Right hindlimb (tissue), 1 donor: Measurements from ENCODE around the gene IL17RE.
"Not testable (repeated sequence)": the region's sequence is repeated elsewhere in the genome, so short reads cannot be mapped to it uniquely, and the experiment has no call there.

Experiments used
- DNase-seq: peaks from one replicate; pipeline ENCODE4 v3.0.0-alpha.2; 2018

IL17RE gene

DNA sequence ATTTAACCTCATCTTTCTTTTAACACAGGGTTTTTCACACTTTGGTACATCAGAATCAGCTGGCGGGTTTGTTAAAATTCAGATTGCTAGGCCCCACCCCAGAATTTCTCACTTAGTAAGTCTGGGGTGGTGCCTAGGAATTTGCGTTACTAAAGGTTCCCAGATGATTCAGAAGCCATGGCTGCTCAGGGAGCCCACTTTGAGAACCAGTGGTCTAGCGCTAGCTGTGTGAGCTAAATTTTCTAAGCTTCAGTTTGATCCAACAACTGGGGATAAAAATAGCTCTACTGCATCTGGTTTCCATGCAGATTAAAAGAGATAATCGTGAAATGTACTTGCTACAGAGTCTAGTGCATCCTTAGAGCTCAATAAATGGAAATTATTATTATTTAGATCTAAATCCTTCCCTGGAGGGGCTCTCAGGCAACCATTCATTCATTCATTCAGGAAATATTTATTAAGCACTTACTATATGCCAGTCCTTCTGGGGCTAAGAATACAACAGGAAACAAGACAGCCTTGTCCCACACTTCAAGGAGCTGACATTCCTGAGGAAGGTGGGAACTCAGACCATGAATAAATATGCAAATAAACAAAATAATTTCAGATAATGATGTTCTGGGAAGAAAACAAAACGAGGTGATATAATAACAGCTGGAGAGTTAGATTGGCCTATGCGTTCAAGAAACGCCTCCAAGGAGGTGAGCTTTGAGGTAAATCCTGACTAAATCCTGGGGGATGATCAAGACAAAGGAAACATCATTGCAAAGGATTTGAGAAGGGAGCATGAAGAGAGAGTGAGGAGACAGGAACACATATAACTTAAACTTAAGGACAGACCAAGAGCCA lies 18.7 kb upstream of the IL17RE start:
- DNase-seq = no peak

DNA sequence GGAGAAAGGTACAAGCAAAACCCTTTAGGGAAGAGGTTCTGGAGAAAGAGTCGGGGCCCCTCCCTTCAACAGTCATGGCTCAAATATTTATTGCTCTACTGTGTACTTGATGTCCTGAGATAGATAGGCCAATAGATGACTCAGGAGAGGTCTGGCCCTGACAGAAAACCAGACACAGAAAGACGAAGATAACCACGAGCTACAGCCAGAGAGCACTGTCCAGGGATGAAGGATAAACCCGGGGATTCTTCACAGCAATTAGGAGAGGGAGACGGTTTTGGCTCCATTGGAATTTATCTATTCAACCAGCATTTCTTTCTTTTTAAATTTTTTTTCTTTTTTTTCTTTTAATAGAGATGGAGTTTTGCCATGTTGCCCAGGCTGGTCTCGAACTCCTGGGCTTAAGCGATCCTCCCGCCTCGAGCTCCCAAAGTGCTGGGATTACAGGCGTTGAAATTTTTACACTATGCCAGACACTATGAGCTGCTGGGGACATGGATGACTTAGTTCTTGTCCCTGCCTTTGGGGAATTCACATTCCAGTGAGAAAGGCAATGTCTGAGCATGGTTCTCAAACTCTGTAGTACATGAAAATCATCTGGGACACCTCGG lies 18.0 kb upstream of the IL17RE start:
- DNase-seq = no peak

DNA sequence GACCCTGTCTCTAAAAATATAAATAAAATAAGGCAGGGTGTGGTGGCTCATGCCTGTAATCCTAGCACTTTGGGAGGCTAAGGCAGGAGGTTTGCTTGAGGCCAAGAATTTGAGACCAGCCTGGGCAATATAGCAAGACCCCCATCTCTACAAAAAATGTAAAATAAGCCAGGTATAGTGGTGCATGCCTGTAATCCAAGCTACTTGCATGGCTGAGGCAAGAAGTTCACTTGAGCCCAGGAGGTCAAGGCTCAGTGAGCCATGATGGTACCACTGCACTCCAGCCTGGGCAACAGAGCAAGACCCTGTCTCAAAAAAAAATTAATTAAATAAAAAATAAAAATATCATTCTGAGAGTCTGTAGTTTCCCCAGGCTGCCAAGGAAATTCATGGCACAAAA lies 16.3 kb upstream of the IL17RE start:
- DNase-seq = no peak

DNA sequence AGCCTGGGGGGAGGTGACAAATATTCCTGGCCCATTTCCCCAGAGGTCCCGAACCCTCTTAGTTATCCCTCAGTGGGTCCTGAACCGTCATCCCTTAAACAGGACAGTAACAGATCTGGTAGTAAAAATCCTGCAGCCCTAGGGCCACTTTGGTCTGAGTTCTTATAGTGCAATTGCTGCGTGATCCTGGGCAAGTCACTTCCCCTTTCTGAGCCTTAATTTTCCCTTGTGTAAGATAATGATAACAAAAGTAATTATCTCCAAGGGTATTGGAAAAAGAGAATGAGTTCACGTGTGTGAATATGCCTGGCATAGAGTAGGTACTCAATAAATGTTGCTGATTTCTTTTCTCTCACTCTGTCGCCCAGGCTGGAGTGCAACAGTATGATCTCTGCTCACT lies 15.2 kb upstream of the IL17RE start:
- DNase-seq = no peak

DNA sequence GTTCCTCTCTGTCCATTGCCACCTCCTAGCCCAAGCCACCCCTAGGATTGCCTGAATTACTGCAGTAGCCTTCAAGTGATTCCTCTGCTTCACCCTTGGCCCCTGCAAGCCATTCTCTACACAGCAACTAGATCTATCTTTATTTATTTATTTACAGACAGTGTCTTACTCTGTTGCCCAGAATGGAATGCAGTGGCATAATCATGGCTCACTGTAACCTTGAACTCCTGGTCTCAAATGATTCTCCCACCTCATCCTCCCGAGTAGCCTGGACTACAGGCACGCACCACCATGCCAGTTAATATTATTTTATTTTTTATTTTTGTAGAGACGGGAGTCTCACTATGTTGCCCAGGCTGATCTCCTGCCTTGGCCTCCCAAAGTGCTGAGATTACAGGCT lies 14.1 kb upstream of the IL17RE start:
- no peak for DNase-seq

DNA sequence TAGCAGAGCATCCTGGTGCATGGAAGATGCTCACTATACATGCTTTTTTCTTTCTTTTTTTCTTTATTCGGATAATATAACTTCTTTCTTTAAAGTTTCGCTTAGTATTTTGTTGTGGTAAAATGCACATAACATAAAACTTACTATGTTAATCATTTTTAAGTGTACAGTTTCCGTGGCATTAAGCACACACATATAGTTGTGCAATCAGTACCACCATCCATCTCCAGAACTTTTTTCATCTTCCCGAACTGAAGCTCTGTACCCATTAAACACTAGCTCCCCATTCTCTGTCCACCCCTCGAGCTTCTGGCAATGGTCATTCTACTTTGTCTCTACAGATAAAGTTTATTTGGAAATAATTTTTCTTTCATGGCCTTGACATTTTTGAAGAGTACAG lies 13.2 kb upstream of the IL17RE start:
- no peak for DNase-seq

DNA sequence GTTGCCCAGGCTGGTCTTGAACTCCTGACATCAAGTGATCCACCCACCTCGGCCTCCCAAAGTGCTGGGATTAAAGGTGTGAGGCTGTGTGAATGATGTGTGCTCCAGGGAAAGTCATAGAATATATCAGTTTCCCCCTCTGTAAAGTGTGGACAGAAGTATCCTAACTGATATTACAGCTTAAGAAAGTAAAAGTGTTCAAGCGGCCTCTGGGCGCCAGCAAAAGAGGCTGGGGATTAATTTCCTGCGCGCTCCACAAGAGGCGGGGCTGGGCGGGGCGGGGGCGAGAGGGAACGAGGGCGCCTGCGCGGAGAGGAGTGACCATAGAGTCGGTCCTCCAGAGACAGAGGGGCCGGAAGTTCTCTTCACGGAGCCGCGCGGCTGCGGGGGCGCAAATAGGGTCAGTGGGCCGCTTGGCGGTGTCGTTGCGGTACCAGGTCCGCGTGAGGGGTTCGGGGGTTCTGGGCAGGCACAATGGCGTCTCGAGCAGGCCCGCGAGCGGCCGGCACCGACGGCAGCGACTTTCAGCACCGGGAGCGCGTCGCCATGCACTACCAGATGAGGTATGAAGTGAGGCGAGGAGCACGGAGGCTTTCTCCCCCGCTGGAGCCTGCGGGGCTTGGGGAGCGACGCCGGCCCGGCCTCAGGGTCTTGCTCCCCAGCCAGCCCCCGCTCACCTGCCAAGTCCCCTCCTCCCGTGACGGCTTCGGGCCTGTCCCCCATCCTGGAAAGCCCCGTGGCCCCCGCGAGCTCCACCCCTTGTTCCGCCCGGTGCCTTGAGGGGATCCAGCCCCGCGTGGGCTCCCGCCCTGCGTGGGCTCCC lies 12.2 kb upstream of the IL17RE start, which contains the start of gene JAGN1:
Gene JAGN1 (plus strand): TSS at position 362 of the 823 bp plus-strand sequence. CDS start 113 bp downstream, at position 475.
- peak; percentile 94 for DNase-seq

DNA sequence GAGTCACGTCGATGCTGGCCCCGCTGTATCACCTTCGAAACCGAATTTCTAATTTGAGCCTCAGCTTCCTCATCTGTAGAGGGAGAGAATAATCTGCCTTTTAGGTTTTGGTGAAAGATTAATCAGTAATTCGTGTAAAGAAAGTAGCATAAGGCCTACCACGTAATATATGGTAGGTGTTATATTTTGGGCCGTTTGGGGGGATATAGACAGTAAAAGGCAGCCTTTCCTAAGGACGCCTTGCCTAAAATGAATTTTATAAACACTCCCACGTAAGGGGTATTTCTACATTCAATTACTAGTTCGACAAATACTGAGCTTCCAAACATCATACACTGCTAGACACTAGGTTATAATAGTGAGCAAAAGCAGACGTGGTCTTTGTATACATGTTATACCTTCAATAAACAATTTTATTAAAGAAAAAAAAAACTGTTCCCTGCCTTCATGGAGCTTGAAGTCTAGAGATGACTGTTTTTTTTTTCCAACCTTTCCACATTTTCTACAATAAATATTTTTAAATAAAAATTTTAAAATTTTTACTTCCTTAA lies 11.5 kb upstream of the IL17RE start:
- DNase-seq = no peak

DNA sequence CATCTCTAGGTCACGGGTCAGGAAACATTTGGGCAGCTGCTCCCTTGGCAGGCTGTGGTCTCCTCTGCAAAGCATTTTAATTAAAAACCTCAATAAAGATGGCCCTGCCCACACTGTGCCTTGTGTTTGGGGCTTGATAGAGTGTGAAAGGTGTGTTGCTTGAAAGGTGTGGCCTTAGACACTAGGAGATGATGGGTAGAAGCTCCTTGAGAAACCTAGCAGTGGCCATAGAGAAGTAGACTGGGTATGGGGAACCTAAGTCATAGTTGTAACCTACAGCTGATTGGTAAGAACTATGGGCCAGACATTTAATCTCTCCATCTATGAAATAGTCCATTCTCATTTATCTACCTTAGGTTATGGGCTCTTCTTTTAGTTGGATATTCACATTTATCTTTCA lies 8.9 kb upstream of the IL17RE start:
- no peak for DNase-seq

DNA sequence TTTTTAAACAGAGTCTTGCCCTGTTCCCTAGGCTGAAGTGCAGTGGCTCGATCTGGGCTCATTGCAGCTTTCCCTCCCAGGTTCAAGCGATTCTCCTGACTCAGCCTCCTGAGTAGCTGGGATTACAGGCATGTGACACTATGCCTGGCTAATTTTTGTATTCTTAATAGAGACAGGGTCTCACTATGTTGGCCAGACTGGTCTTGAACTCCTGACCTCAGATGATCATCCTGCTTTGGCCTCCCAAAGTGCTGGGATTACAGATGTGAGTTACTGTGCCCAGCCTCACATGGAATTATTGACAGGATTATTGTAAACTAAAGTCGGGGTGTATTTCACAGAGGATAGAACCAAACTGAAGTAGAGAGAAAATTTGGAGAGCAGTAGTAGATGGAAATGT lies 6.9 kb upstream of the IL17RE start:
- DNase-seq = not testable (repeated sequence)

DNA sequence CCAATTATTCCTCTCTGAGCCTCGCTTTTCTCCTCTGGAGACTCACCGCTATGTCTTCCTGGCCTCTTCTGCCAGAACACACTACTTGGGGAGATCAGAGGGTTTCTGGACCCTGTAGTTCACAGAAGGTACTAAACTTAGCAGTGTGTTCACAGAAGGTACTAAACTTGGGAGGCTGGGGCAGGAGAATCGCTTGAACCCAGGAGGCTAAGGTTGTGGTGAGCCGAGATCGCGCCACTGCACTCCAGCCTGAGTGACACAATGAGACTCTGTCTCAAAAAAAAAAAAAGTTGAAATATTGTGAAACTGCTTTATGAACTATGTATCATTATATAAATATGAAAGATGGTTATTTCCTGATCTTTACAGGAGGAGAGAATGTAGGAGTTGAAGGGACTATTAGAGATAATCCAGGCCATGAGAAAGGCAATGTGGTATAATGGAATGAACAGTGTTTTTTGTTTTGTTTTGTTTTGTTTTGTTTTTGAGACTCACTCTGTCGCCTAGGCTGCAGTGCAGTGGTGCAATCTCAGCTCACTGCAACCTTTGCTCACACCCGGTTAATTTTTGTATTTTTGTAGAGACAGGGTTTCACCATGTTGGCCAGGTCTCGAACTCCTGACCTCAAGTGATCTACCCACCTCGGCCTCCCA lies 5.8 kb upstream of the IL17RE start:
- not testable (repeated sequence) for DNase-seq

DNA sequence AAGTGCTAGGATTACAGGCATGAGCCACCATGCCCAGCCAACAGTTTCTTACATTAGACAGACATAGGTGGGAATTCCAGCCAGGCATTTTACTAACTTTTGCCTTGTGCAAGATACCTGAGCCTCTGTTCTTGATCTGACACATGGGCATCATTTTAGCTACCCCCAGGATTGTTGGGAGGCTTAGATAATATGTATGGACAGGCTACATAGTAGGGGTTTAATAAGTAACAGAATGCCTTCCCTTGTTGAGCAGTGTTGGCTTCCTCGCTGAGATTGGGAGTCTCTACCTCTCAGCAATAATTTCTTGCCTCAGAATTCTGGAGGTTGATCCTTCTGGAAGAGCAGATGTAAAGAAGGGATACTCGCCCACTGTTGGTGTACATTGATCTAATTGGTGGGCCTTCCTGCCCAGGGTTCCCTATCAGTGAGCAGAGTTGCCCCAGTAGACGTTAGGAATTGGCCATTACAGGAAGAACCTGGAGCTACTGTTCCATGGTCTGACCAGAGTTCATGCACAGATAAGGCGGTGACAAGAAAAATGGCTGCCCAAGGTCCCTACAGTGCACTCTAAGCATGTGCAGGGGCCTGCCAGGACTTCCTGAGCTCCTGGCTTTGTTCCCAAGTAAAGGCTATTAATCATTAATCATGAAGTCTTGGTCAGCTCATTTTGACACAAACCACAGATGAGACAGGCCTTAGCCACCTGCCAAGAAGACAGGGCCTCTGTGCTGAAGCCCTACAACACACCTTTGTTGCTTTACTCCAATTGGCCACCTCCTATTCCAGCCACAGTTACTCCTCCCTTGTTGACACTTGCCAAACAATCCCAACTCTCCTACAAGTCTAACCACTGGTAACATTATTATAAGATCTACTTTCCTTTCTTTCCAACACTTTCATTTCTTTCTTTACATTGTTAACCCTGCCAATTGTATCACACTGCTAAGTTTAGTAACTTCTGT lies 5.0 kb upstream of the IL17RE start:
- no peak for DNase-seq

DNA sequence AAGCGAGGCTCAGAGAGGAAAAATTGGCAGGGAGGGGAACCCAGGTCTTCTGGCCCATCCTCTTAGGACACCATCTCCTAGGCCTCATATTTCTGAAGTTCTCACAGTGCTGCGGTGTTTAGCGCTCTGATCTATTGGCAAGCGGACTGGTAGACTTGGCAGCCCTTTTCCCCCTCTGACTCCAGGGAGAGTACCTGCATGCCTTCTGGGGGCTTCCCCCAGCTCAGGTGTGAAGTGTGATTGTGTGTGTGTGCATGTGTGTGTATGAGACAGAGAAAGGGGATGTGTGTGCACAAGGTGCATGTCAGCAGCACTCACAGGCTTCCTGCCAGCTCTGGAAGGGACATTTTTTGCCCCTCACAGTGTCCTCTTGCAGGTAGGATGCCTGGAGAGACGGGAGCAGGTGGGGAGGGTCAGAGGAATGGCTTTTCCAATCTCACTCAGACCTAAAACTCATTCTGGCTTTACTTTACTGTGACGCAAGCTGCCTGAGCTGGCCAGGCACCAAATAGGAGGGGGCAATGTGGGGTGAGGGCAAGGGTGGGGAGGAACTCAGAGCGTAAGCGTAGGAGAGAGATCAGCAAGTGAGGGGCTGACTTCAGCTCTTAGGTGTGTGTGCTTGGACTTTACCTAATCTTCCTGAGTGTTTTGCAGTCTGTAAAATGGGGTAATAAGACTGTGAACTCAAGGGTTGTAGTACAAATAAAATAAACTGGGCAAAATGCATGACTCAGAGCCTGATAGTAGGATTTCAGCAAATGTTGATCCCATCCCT lies 4.0 kb upstream of the IL17RE start:
- DNase-seq = no peak

DNA sequence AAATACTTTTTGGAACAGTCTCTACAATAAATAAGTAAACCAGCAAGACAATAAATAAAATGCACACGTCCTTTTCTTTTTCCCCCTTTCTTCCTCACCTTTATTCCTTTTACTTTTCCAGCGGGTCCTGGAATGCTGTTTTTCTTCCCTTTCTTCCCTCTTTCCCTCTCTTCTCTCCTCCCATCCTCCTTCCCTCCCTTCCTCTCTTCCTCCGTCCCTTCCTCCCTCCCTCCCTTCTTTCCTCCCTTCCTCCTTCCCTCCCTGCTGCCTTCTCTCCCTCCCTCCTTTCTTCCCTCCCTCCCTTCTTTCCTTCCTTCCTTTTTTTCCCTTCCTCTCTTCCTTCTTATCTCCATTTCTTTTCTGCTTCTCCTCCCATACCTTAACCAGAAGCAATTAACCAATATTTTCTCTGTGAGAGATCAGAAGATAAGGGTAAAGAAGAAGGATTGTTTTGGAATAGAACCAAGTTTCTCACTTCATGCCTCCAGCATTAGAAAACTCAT lies 3.3 kb upstream of the IL17RE start:
- no peak for DNase-seq

DNA sequence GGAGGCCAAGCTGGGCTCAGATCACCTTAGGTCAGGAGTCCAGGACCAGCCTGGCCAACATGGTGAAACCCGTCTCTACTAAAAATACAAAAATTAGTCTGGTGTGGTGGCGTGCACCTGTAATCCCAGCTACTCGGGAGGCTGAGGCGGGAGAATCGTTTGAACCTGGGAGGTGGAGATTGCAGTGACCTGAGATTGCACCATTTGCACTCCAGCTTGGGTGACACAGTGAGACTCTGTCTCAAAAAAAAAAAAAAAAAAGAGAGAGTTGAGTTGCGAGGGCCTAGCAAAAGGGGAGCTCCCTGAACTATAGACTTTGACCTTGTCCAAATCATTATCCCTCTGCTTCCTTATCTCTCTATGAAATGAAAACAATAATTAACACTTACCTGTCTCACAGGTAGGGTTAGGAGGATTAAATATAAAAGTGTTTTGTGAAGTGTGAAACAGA lies 1.7 kb upstream of the IL17RE start:
- DNase-seq = not testable (repeated sequence)

DNA sequence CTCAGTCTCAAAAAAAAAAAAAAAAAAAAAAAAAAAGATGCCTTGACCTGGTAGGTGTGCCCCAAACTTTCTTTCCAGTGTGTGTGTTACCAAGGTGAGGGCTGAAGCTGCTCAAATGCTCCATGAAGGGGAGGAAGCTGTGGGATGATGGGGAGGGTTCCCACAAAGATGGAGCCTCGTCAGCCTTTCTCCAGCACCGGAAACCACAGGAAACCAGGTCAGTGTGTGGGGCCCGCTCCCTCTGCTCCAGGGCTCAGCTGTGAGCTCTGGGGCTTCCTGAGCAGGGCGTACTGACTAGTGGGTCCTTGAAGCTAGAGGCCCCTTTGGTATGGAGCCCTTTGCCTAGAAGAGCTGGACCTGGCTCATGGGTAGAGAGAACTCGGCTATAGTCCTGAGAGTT lies 681 bp upstream of the IL17RE start:
- no peak for DNase-seq

DNA sequence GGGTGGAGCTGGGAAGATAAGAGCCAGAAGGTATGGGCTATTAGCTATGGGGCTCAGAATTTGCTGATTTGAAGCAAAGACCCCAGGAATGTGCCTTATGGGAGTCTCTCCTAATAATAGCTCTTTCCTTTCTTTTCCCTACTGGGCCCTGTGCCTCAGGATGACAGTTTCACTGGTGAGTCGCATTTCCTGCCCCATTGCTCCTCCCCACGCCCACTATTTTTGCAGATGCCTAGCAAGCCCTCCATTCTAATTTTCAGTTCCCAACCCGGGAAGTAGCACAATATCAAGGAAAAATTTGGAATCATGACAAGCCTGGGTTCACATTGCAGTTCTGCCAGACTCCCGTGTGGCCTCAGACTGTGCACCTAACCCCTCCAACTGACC lies 583 bp downstream of the IL17RE start:
- DNase-seq = no peak

DNA sequence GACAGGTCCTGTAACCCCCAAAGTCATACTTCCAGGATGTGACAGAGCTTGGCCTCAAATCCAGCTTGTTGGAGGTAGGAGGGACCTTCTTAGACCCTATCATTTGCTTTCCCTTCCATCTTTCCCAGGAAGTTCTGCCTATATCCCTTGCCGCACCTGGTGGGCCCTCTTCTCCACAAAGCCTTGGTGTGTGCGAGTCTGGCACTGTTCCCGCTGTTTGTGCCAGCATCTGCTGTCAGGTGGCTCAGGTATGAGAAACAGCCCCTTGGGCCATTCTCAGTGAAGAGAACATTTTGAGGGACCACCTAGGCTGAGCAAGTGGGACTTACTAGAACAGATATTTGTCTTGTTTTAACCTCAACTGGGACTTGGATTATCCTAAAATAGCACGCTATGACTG lies 1.3 kb downstream of the IL17RE start:
- DNase-seq = no peak

DNA sequence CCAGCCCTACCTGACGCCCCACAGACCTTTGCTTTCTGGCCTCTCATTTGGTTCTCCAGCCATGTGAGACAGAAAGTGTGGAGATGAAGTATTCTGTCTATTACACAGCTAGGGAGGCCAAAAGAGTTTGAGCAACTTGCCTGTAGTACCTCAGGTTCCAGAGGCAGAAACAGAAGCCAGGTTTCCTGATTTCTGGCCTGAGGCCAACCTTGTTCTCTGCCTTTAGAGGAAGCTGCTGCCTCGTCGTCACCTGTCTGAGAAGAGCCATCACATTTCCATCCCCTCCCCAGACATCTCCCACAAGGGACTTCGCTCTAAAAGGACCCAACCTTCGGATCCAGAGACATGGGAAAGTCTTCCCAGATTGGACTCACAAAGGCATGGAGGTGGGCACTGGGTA lies 3.8 kb downstream of the IL17RE start:
- no peak for DNase-seq

DNA sequence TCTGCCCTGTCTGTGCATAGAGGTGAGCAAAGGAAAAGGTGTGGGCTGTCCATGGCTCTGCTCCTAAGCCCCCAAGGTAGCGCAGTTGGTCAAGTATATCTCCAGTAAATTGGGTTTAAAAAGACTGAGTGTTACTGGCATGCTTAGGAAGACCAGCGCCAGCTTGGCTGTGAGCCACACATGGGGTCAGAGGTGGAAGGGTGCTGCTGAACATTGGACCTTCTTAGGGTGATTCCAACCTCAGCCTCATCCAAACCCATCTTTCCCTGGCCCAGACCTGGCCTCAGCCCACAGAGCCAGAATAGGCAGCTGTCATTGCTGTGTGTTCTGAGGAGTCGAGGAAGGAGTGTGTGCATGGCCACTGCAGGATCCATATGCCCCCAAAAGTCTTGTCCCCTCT lies 5.6 kb downstream of the IL17RE start:
- DNase-seq = no peak
